OCI-LY3 (cell line): Measurements from ENCODE around the gene INSC.

Experiments used
- H2AFZ ChIP-seq: fragments of 200-600, 300-600 bp; shearing (Covaris generic); 2 replicates; pipeline ENCODE4 v1.6.0; 2014; ENCODE audit warnings: antibody characterized with exemption, low read depth, low read length
- H3K27ac ChIP-seq: fragments of 200-600, 300-600 bp; sonication (generic); 2 replicates; pipeline ENCODE4 v1.5.1; 2014; ENCODE audit warnings: mild to moderate bottlenecking, low read length, moderate library complexity, mixed read lengths
- H3K27me3 ChIP-seq: fragments of 200-600, 300-600 bp; sonication (generic); 2 replicates; pipeline ENCODE4 v1.6.1; 2014; ENCODE audit warnings: low read depth, low read length, mixed read lengths
- H3K36me3 ChIP-seq: fragments of 200-600, 300-600 bp; sonication (generic); replicated peaks from 2 replicates; pipeline ENCODE3; 2014; ENCODE audit warnings: low read depth, low read length, mixed read lengths
- H3K4me1 ChIP-seq: fragments of 300-600, 200-600 bp; sonication (generic); 2 replicates; pipeline ENCODE4 v1.6.1; 2014; ENCODE audit warnings: low read length, mixed read lengths
- H3K4me2 ChIP-seq: fragments of 200-600, 300-600 bp; sonication (generic); 2 replicates; pipeline ENCODE4 v1.6.1; 2014; ENCODE audit warnings: low read length, mixed read lengths
- H3K4me3 ChIP-seq: fragments of 300-600, 200-600 bp; sonication (generic); 2 replicates; pipeline ENCODE4 v1.5.1; 2014; ENCODE audit warnings: antibody characterized with exemption, mild to moderate bottlenecking, low read length, moderate library complexity
- H3K79me2 ChIP-seq: fragments of 300-600, 200-600 bp; shearing (Covaris generic); 2 replicates; pipeline ENCODE4 v1.6.1; 2014; ENCODE audit warnings: mild to moderate bottlenecking, low read length, mixed read lengths
- H3K9ac ChIP-seq: fragments of 300-600, 200-600 bp; shearing (Covaris generic); 2 replicates; pipeline ENCODE4 v1.6.0; 2014; ENCODE audit warnings: mild to moderate bottlenecking, low read length, moderate library complexity
- H3K9me3 ChIP-seq: fragments of 200-600, 300-600 bp; shearing (Covaris generic); 2 replicates; pipeline ENCODE4 v1.6.1; 2014; ENCODE audit warnings: low read length, mixed read lengths; ENCODE audit not compliant: insufficient read depth
- H4K20me1 ChIP-seq: fragments of 200-600, 300-600 bp; sonication (generic); 2 replicates; pipeline ENCODE4 v1.6.1; 2016; ENCODE audit warnings: low read length, mixed read lengths; ENCODE audit not compliant: insufficient read depth
- EZH2phosphoT487 ChIP-seq: fragments of 200-600 bp; shearing (Covaris generic); IDR thresholded peaks from 2 replicates; pipeline ENCODE4 v1.6.1; 2018; ENCODE audit warnings: antibody characterized with exemption, mixed run types, low read depth
- TF ChIP-seq, protein P1 (sequence below): fragments of 200-600, 300-600 bp; sonication (generic); IDR thresholded peaks from 2 replicates; pipeline ENCODE4 v1.5.1; 2014; ENCODE audit warnings: antibody characterized with exemption, low read length, low read depth

Gene INSC

DNA sequence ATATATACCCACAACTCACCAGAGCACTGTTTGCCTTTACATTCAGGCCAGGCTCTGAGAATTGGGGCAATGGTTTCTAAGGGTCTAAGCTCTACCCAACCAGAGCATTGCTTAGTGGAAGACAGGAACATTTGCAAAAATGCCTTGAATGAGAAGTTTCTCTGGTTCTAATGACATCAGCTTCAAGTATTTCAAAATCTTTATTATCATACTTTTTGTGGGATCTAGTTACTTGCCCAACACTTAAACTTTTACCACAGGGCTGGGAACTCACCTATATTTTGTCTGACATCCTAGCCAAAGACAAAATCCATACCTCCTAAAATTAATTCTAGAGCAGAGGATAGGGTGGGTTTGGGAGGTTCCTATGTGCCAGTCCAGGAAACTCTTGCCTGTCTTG, 51.5 kb downstream of the INSC start:
- Histone ChIP-seq H2AFZ (no peak overlapping the region), H3K36me3 (no peaks in the 10 kb centered on the region), H3K4me3 (no peak overlapping the region), H3K4me1 (no peaks in the 10 kb centered on the region), H3K9ac (no peak overlapping the region), H3K27me3 (no peaks in the 10 kb centered on the region; the same call in 1 of the 2 replicates), H3K9me3 (no peaks in the 10 kb centered on the region), H4K20me1 (no peaks in the 10 kb centered on the region), H3K27ac (no peak overlapping the region), H3K4me2 (no peak overlapping the region), H3K79me2 (no peaks in the 10 kb centered on the region)
- no peak for TF ChIP-seq EZH2phosphoT487
- TF ChIP-seq, protein P1, sequence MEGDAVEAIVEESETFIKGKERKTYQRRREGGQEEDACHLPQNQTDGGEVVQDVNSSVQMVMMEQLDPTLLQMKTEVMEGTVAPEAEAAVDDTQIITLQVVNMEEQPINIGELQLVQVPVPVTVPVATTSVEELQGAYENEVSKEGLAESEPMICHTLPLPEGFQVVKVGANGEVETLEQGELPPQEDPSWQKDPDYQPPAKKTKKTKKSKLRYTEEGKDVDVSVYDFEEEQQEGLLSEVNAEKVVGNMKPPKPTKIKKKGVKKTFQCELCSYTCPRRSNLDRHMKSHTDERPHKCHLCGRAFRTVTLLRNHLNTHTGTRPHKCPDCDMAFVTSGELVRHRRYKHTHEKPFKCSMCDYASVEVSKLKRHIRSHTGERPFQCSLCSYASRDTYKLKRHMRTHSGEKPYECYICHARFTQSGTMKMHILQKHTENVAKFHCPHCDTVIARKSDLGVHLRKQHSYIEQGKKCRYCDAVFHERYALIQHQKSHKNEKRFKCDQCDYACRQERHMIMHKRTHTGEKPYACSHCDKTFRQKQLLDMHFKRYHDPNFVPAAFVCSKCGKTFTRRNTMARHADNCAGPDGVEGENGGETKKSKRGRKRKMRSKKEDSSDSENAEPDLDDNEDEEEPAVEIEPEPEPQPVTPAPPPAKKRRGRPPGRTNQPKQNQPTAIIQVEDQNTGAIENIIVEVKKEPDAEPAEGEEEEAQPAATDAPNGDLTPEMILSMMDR: no peak

DNA sequence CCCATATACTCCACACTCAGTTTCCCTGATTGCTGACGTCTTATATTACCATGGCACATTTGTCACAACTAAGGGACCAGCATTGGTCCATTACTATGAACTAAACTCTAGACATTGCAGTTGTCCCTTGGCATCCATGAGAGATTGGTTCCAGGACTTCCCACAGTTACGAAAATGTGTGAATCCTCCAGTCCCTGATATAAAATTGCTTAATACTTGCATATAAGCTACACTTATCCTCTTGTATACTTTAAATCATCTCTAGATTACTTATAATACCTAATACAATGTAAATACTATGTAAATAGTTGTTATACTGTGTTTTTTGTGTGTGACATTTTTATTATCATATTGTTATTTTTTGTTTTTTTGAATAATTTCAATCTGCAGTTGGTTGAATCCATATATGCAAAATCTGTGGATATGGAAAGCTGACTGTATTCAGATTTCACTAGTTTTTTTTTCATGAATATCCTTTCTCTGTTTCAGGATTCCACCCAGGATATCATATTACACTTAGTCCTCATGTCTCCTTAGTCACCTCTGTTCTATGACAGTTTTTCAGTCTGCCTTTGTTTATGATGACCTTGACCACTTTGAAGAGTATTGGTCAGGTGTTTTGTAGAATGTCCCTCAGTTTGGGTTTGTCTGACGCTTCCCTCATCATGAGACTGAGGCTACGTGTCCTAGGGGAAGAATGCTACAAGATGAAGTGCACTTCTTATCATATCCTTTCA, 55.3 kb downstream of the INSC start:
- Histone ChIP-seq H3K4me1 (no peaks in the 10 kb centered on the region), H4K20me1 (no peaks in the 10 kb centered on the region), H3K36me3 (no peaks in the 10 kb centered on the region), H3K4me2 (no peak overlapping the region), H3K9ac (no peak overlapping the region), H3K27me3 (peaks cover 18% of the 10 kb centered on the region; the same call in 1 of the 2 replicates), H3K9me3 (no peaks in the 10 kb centered on the region), H3K27ac (no peak overlapping the region), H2AFZ (no peak overlapping the region), H3K79me2 (no peaks in the 10 kb centered on the region), H3K4me3 (no peak overlapping the region)
- TF ChIP-seq EZH2phosphoT487: no peak
- TF ChIP-seq, protein P1: no peak

DNA sequence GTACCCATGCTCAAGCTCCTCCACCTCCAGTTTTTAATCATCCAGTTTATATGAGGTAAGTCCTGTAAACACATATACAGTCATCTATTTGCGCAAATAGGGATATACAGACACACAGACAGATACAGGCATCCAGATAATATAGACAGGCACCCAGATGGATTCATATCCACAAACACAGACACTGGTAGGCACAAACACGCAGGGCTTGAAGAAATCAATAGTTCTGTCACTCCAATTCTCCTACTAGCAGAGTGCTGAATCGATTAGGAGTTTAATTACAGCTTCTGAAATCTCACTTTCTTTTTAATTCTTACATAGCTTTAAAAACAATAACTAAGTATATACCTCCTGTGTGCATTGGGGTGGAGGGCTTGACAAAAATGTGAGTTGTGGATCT, 56.0 kb downstream of the INSC start:
- Histone ChIP-seq H3K9me3 (no peaks in the 10 kb centered on the region), H3K79me2 (no peaks in the 10 kb centered on the region), H2AFZ (no peak overlapping the region), H3K4me2 (no peak overlapping the region), H3K36me3 (no peaks in the 10 kb centered on the region), H3K9ac (no peak overlapping the region), H3K27ac (no peak overlapping the region), H3K4me3 (no peak overlapping the region), H4K20me1 (no peaks in the 10 kb centered on the region), H3K27me3 (peaks cover 22% of the 10 kb centered on the region; the same call in 1 of the 2 replicates), H3K4me1 (no peaks in the 10 kb centered on the region)
- TF ChIP-seq, protein P1: no peak
- no peak for TF ChIP-seq EZH2phosphoT487

DNA sequence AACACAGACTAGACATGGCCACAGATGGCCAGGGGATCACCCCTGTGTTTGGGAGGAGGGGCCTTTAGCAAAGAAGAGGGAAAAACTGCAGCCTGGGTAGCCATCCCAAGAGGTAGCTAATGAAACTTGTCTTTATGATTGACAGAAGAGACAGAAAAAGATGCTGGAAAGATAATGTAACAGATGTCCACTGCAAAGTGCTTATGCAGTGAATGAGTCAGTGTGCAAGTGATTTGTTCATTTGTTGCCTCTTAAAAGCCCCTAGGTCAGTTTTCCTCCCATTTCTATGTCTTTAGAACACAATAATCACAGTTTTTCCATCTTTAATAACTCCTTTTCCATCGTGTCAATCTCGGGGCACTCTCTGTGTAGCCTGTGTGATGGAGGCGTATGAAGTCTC, 57.2 kb downstream of the INSC start:
- no peaks in the 10 kb centered on the region for H4K20me1 ChIP-seq
- H2AFZ ChIP-seq: no peak overlapping the region
- no peak overlapping the region for H3K27ac ChIP-seq
- TF ChIP-seq, protein P1: no peak
- no peak for TF ChIP-seq EZH2phosphoT487
- no peaks in the 10 kb centered on the region for H3K4me1 ChIP-seq
- no peak overlapping the region for H3K9ac ChIP-seq
- H3K79me2 ChIP-seq: no peaks in the 10 kb centered on the region
- no peaks in the 10 kb centered on the region for H3K36me3 ChIP-seq
- no peak overlapping the region for H3K4me3 ChIP-seq
- no peak overlapping the region for H3K4me2 ChIP-seq
- peaks cover 22% of the 10 kb centered on the region; the same call in 1 of the 2 replicates for H3K27me3 ChIP-seq
- H3K9me3 ChIP-seq: no peaks in the 10 kb centered on the region
